Upper lobe of left lung (tissue), 6 donors: ENCODE data around the gene LRRC66. TPM values are rescaled to one million over a fixed set of nuclear protein-coding genes. Genes with fewer than 3 reads are reported as not detected.

Source experiments
- ATAC-seq, 2 donors: fragments of 200-7000 bp; cut with Tn5 transposase; one replicate each; pipeline ENCODE4 v1.9.1; 2022; ENCODE audit warnings: mild to moderate bottlenecking in 2 of 2, moderate library complexity in 2 of 2; ENCODE audit not compliant: low FRiP score in 2 of 2
- DNase-seq, 2 donors: peaks; one replicate each; pipeline ENCODE4 v3.0.0-alpha.2; 2019 to 2020
- H3K27ac ChIP-seq, 4 donors: fragments of 200-600 bp; sonication (generic); one replicate each; pipeline ENCODE4 v1.5.1; 2016 to 2019
- H3K27me3 ChIP-seq, 4 donors: fragments of 200-600 bp; sonication (generic); one replicate each; pipeline ENCODE4 v1.5.1; 2017 to 2019
- H3K36me3 ChIP-seq, 4 donors: fragments of 200-600 bp; sonication (generic); one replicate each; pipeline ENCODE4 v1.5.1; 2016 to 2019
- H3K4me1 ChIP-seq, 4 donors: fragments of 200-600 bp; sonication (generic); one replicate each; pipeline ENCODE4 v1.5.1; 2018 to 2019
- H3K4me3 ChIP-seq, 4 donors: fragments of 200-600 bp; sonication (generic); one replicate each; pipeline ENCODE4 v1.5.1; 2017 to 2019; ENCODE audit warnings: mild to moderate bottlenecking in 2 of 4, moderate library complexity in 1 of 4
- H3K9me3 ChIP-seq, 4 donors: fragments of 200-600 bp; sonication (generic); one replicate each; pipeline ENCODE4 v1.5.1; 2018 to 2019
- CTCF ChIP-seq, 6 experiments: fragments of 450-650 bp in 4 of 6; fragments of 200-600 bp in 2 of 6; sonication (generic) in 2 of 6; IDR thresholded peaks; one replicate each; pipeline ENCODE4 v1.5.1; 2016 to 2019; ENCODE audit warnings: antibody characterized with exemption in 6 of 6
- EP300 ChIP-seq, 4 donors: sonication (generic); formaldehyde crosslinking; IDR thresholded peaks; one replicate each; pipeline ENCODE4 v1.5.1; 2017; ENCODE audit warnings: antibody characterized with exemption in 4 of 4, control low read depth in 2 of 4
- POLR2A ChIP-seq, 4 donors: fragments of 450-650 bp; IDR thresholded peaks; one replicate each; pipeline ENCODE4 v1.5.1; 2016 to 2017; ENCODE audit warnings: antibody characterized with exemption in 4 of 4, mild to moderate bottlenecking in 2 of 4
- POLR2AphosphoS5 ChIP-seq, 2 donors: sonication (generic); formaldehyde crosslinking; IDR thresholded peaks; one replicate each; pipeline ENCODE4 v1.5.1; 2017; ENCODE audit warnings: antibody characterized with exemption in 2 of 2
- whole genome bisulfite sequencing, 2 donors: methylation state at CpG; one replicate each; pipeline ENCODE4 v1.1.5; 2017 to 2018; 5-methylcytosine and 5-hydroxymethylcytosine counted together
- total RNA-seq, 6 donors: library from RNA; depleted of rRNA in 4 of 6; stranded (reverse); fragments of >200 nt in 4 of 6; gene quantifications; one replicate each; pipeline versions ENCODE4 v1.1.0 to v1.2.1, GENCODE V29; 2016 to 2021
- donor health status: DM: no; HTN: no; CAD: no; lungs with moderate emphysema.
- donor health status: DM: no; HTN: yes; CAD: no; lungs with severe emphysema.

Gene LRRC66
- total RNA-seq, 6 donors from 2014 or later, result 0.06 to 0.79 (median 0.29) TPM; not detected in 2

GRCh38 chr4:52054254-52054653 is 34.1 kb upstream of the LRRC66 start:
- H3K27ac ChIP-seq, result no peak overlapping the region
- H3K36me3 ChIP-seq, result no peaks in the 10 kb centered on the region
- no peak for TF ChIP-seq POLR2AphosphoS5 (IDR thresholded peaks at IDR 0.05)
- no peak for TF ChIP-seq POLR2A (IDR thresholded peaks at IDR 0.05)
- no peak for TF ChIP-seq CTCF (IDR thresholded peaks at IDR 0.05)
- no peak for TF ChIP-seq EP300 (IDR thresholded peaks at IDR 0.05)
- peaks cover 0 to 9% (median 5%) of the 10 kb centered on the region in 4 donors for H3K27me3 ChIP-seq
- WGBS, 2 donors, result 89 to 95% methylated on average over 3 of the region's 3 CpGs
- DNase-seq (no peak), ATAC-seq (no peak)
- H3K9me3 ChIP-seq, result no peaks in the 10 kb centered on the region
- no peak overlapping the region for H3K4me3 ChIP-seq
- H3K4me1 ChIP-seq, result peaks cover 18 to 33% (median 24%) of the 10 kb centered on the region in 4 donors

GRCh38 chr4:52052475-52052780 is 32.3 kb upstream of the LRRC66 start:
- ATAC-seq, result peak; percentile 24 to 54
- no peaks in the 10 kb centered on the region for H3K36me3 ChIP-seq
- no peak for TF ChIP-seq POLR2AphosphoS5 (IDR thresholded peaks at IDR 0.05)
- TF ChIP-seq CTCF (IDR thresholded peaks at IDR 0.05), result no peak
- TF ChIP-seq EP300 (IDR thresholded peaks at IDR 0.05), result no peak
- no peak for TF ChIP-seq POLR2A (IDR thresholded peaks at IDR 0.05)
- H3K4me1 ChIP-seq, result peaks cover 8 to 23% (median 18%) of the 10 kb centered on the region in 4 donors
- H3K27me3 ChIP-seq, result peaks cover 0 to 9% (median 5%) of the 10 kb centered on the region in 4 donors
- peak in 1 of 2 donors; percentile 36 for DNase-seq
- H3K4me3 ChIP-seq, result peak overlapping the region in 3 of 4 donors; percentile 57 to 61 (median 57)
- no peaks in the 10 kb centered on the region for H3K9me3 ChIP-seq
- no peak overlapping the region for H3K27ac ChIP-seq
- WGBS, 2 donors, result 7 to 25% methylated on average over 7 of the region's 7 CpGs

- peak; percentile 84 to 96 for ATAC-seq
- WGBS, 2 donors, result 6 to 14% methylated on average over 27 to 46 of the region's 46 CpGs
Observed at GRCh38 chr4:52051615-52052474, 31.7 kb upstream of the LRRC66 start.

GRCh38 chr4:52051213-52051614 is 31.1 kb upstream of the LRRC66 start, which contains the start of gene SPATA18:
Gene SPATA18 (plus strand): TSS chr4:52051304. CDS start chr4:52051705, 401 bp downstream.
- peak within 1 kb of the TSS in 3 of 4 donors; percentile 17 to 57 (median 49) for H3K27ac ChIP-seq
- WGBS, 2 donors, result 1% methylated on average over 18 to 25 of the region's 44 CpGs
- peak; percentile 35 to 91 for DNase-seq

More at GRCh38 chr4:52051615-52052474, 31.7 kb upstream of the LRRC66 start:
- peak; percentile 86 to 91 for DNase-seq
- H3K9me3 ChIP-seq, result no peaks in the 10 kb centered on the region
- TF ChIP-seq POLR2A (IDR thresholded peaks at IDR 0.05) (no peak), POLR2AphosphoS5 (IDR thresholded peaks at IDR 0.05) (no peak), EP300 (IDR thresholded peaks at IDR 0.05) (no peak), CTCF (IDR thresholded peaks at IDR 0.05) (no peak)
- H3K27me3 ChIP-seq, result peaks cover 0 to 9% (median 5%) of the 10 kb centered on the region in 4 donors
- H3K4me1 ChIP-seq, result peaks cover 8 to 23% (median 16%) of the 10 kb centered on the region in 4 donors
- peak overlapping the region in 3 of 4 donors; percentile 57 to 61 (median 57) for H3K4me3 ChIP-seq
- H3K27ac ChIP-seq, result peak overlapping the region in 3 of 4 donors; percentile 17 to 57 (median 49)
- H3K36me3 ChIP-seq, result no peaks in the 10 kb centered on the region

More at GRCh38 chr4:52051213-52051614, 31.1 kb upstream of the LRRC66 start, which contains the start of gene SPATA18:
- TF ChIP-seq CTCF (IDR thresholded peaks at IDR 0.05) (no peak), EP300 (IDR thresholded peaks at IDR 0.05) (no peak), POLR2AphosphoS5 (IDR thresholded peaks at IDR 0.05) (no peak), POLR2A (IDR thresholded peaks at IDR 0.05) (peak in 1 of 4 donors; percentile 47)
- H3K27me3 ChIP-seq, result peaks cover 0 to 9% (median 5%) of the 10 kb centered on the region in 4 donors
- peaks cover 8 to 23% (median 16%) of the 10 kb centered on the region in 4 donors for H3K4me1 ChIP-seq
- no peaks in the 10 kb centered on the region for H3K36me3 ChIP-seq
- peak in 1 of 2 donors; percentile 89 for ATAC-seq
- H3K4me3 ChIP-seq, result peak within 1 kb of the TSS in 3 of 4 donors; percentile 57 to 61 (median 57)
- no peaks in the 10 kb centered on the region for H3K9me3 ChIP-seq
